H9 (cell line): ENCODE data around the gene PLEKHG7. TPM values are rescaled to one million over a fixed set of nuclear protein-coding genes. Genes with fewer than 3 reads are reported as not detected.

ENCODE experiments used
- DNase-seq: peaks from one replicate; pipeline ENCODE4 v3.0.0-alpha.2; 2017
- H2AFZ ChIP-seq: one replicate; pipeline ENCODE4 v1.6.1; 2013; ENCODE audit warnings: mild to moderate bottlenecking, low read length, control low read depth, moderate library complexity
- H2AK5ac ChIP-seq: 2 replicates; pipeline ENCODE4 v1.6.1; 2013; ENCODE audit warnings: low read length, control low read depth, mixed read lengths; ENCODE audit not compliant: insufficient read length
- H2BK120ac ChIP-seq: one replicate; pipeline ENCODE4 v1.6.1; 2013; ENCODE audit warnings: low read depth, mild to moderate bottlenecking, low read length, control low read depth, inconsistent platforms; ENCODE audit not compliant: poor library complexity, severe bottlenecking
- H2BK12ac ChIP-seq: 2 replicates; pipeline ENCODE4 v1.6.1; 2013; ENCODE audit warnings: low read length, control low read depth, mixed read lengths, low read depth; ENCODE audit not compliant: insufficient read length
- H2BK15ac ChIP-seq: 2 replicates; pipeline ENCODE4 v1.6.1; 2013; ENCODE audit warnings: low read depth, low read length, control low read depth
- H2BK20ac ChIP-seq: one replicate; pipeline ENCODE4 v1.6.1; 2013; ENCODE audit warnings: low read depth, mild to moderate bottlenecking, low read length, control low read depth, inconsistent platforms; ENCODE audit not compliant: poor library complexity, severe bottlenecking
- H2BK5ac ChIP-seq: 2 replicates; pipeline ENCODE4 v1.6.1; 2013; ENCODE audit warnings: low read length, control low read depth, mixed read lengths; ENCODE audit not compliant: insufficient read length
- H3K14ac ChIP-seq: 2 replicates; pipeline ENCODE4 v1.6.1; 2013; ENCODE audit warnings: low read length, control low read depth; ENCODE audit not compliant: insufficient read depth
- H3K18ac ChIP-seq: 2 replicates; pipeline ENCODE4 v1.6.1; 2013; ENCODE audit warnings: low read depth, mild to moderate bottlenecking, mixed read lengths, low read length, control low read depth; ENCODE audit not compliant: insufficient read length
- H3K23ac ChIP-seq: 2 replicates; pipeline ENCODE4 v1.6.1; 2013; ENCODE audit warnings: low read length, control low read depth, mixed read lengths, low read depth; ENCODE audit not compliant: insufficient read length
- H3K23me2 ChIP-seq: 2 replicates; pipeline ENCODE4 v1.6.1; 2013; ENCODE audit warnings: low read depth, mild to moderate bottlenecking, mixed read lengths, low read length, control low read depth; ENCODE audit not compliant: insufficient read length, poor library complexity, severe bottlenecking
- H3K27ac ChIP-seq: 2 replicates; pipeline ENCODE4 v1.5.1; 2013; ENCODE audit warnings: low read length, control low read depth, mixed read lengths, low read depth; ENCODE audit not compliant: insufficient read length
- H3K27me3 ChIP-seq: 2 replicates; pipeline ENCODE4 v1.6.1; 2013; ENCODE audit warnings: low read length, control low read depth, inconsistent platforms; ENCODE audit not compliant: insufficient read depth
- H3K4ac ChIP-seq: 2 replicates; pipeline ENCODE4 v1.6.1; 2013; ENCODE audit warnings: low read depth, mild to moderate bottlenecking, control low read depth, inconsistent platforms, low read length, moderate library complexity
- H3K4me1 ChIP-seq: 2 replicates; pipeline ENCODE4 v1.6.1; 2013; ENCODE audit warnings: low read length, control low read depth, inconsistent platforms; ENCODE audit not compliant: insufficient read depth
- H3K4me2 ChIP-seq: 2 replicates; pipeline ENCODE4 v1.6.1; 2013; ENCODE audit warnings: low read length, control low read depth, mixed read lengths; ENCODE audit not compliant: insufficient read length, insufficient read depth
- H3K56ac ChIP-seq: 2 replicates; pipeline ENCODE4 v1.6.1; 2013; ENCODE audit warnings: low read depth, mild to moderate bottlenecking, mixed read lengths, low read length, control low read depth; ENCODE audit not compliant: insufficient read length
- H3K79me1 ChIP-seq: 2 replicates; pipeline ENCODE4 v1.6.1; 2013; ENCODE audit warnings: low read depth, mild to moderate bottlenecking, moderate library complexity, low read length, control low read depth, inconsistent platforms; ENCODE audit not compliant: insufficient read depth, poor library complexity, severe bottlenecking
- H3K79me2 ChIP-seq: 2 replicates; pipeline ENCODE4 v1.6.1; 2013; ENCODE audit warnings: low read length, control low read depth, inconsistent platforms; ENCODE audit not compliant: insufficient read depth
- H3K9ac ChIP-seq: 2 replicates; pipeline ENCODE4 v1.6.1; 2013; ENCODE audit warnings: low read length, control low read depth, mixed read lengths; ENCODE audit not compliant: insufficient read length; ENCODE audit errors: extremely low read depth
- H3K9me3 ChIP-seq: one replicate; pipeline ENCODE4 v1.6.1; 2013; ENCODE audit warnings: low read depth, low read length, inconsistent platforms; ENCODE audit not compliant: control insufficient read depth
- H3T11ph ChIP-seq: one replicate; pipeline ENCODE4 v1.6.1; 2013; ENCODE audit warnings: mild to moderate bottlenecking, low read length, control low read depth, inconsistent platforms
- H4K20me1 ChIP-seq: one replicate; pipeline ENCODE4 v1.6.1; 2013; ENCODE audit not compliant: control insufficient read depth, insufficient read length, insufficient read depth
- H4K5ac ChIP-seq: 2 replicates; pipeline ENCODE4 v1.6.1; 2013; ENCODE audit warnings: low read depth, mild to moderate bottlenecking, mixed read lengths, low read length, control low read depth; ENCODE audit not compliant: insufficient read length
- H4K8ac ChIP-seq: replicated peaks from 2 replicates; pipeline ENCODE4 v1.6.1; 2013; ENCODE audit warnings: low read length, control low read depth, mixed read lengths, low read depth; ENCODE audit not compliant: insufficient read length
- H4K91ac ChIP-seq: 2 replicates; pipeline ENCODE4 v1.6.1; 2013; ENCODE audit warnings: low read depth, mild to moderate bottlenecking, moderate library complexity, mixed read lengths, low read length, control low read depth; ENCODE audit not compliant: insufficient read length
- H3K27ac Mint-ChIP-seq, 3 experiments: 2 replicates in 2 of 3; 3 replicates in 1 of 3; pipeline ENCODE4 v1.8.0; 2020 to 2021; ENCODE audit warnings: mixed read lengths in 3 of 3, mild to moderate bottlenecking in 1 of 3, moderate library complexity in 1 of 3
- H3K27me3 Mint-ChIP-seq: 2 replicates; pipeline ENCODE4 v1.8.0; 2021; ENCODE audit warnings: low read depth, mild to moderate bottlenecking, moderate library complexity, mixed read lengths
- H3K36me3 Mint-ChIP-seq, 3 experiments: 2 replicates in 2 of 3; 3 replicates in 1 of 3; pipeline ENCODE4 v1.8.0; 2020 to 2021; ENCODE audit warnings: low read depth in 3 of 3, mixed read lengths in 3 of 3; ENCODE audit not compliant: insufficient read depth in 1 of 3
- H3K4me1 Mint-ChIP-seq, 2 experiments: 2 replicates each; pipeline ENCODE4 v1.8.0; 2020; ENCODE audit warnings: mixed read lengths in 2 of 2
- H3K4me3 Mint-ChIP-seq, 2 experiments: 2 replicates in 1 of 2; 3 replicates in 1 of 2; pipeline ENCODE4 v1.8.0; 2020 to 2021; ENCODE audit warnings: mild to moderate bottlenecking in 2 of 2, mixed read lengths in 2 of 2, moderate library complexity in 1 of 2
- H3K9me3 Mint-ChIP-seq, 2 experiments: 2 replicates in 1 of 2; 3 replicates in 1 of 2; pipeline ENCODE4 v1.8.0; 2020; ENCODE audit warnings: mild to moderate bottlenecking in 2 of 2, mixed read lengths in 2 of 2, moderate library complexity in 1 of 2
- WGBS: extraction: QIAGEN DNeasy Blood & Tissue Kit; methylation state at CpG from one replicate; pipeline ENCODE4 v1.1.7; 2013; ENCODE audit warnings: missing lambda C conversion rate, low lambda C conversion rate, mixed read lengths; ENCODE audit not compliant: insufficient read length; ENCODE audit errors: extremely low coverage; 5-methylcytosine and 5-hydroxymethylcytosine counted together
- total RNA-seq: library from RNA; stranded (reverse); gene quantifications from 2 replicates; pipeline ENCODE4 v1.2.1, GENCODE V29; 2021
- TF ChIP-seq, protein P1 (sequence below): fragments of 200-600 bp; sonication (generic); conservative IDR thresholded peaks from 3 replicates; pipeline ENCODE4 v1.8.0; 2021; ENCODE audit warnings: antibody characterized with exemption, mild to moderate bottlenecking

The PLEKHG7 gene
- total RNA-seq, 1 experiment from 2014 or later: not detected

- H3K4me1 ChIP-seq: no peaks in the 10 kb centered on the region
- Mint-ChIP-seq H3K27me3 (no peaks in the 10 kb centered on the region), H3K36me3 (peaks cover 0 to 4% (median 3%) of the 10 kb centered on the region in 3 experiments; a peak in 5 of 7 replicates), H3K4me3 (no peak overlapping the region), H3K27ac (no peak overlapping the region), H3K4me1 (no peaks in the 10 kb centered on the region), H3K9me3 (no peaks in the 10 kb centered on the region)
- H2BK12ac ChIP-seq: no peak overlapping the region
- H2AK5ac ChIP-seq: no peak overlapping the region
- no peak overlapping the region for H2BK120ac ChIP-seq
- TF ChIP-seq, protein P1, sequence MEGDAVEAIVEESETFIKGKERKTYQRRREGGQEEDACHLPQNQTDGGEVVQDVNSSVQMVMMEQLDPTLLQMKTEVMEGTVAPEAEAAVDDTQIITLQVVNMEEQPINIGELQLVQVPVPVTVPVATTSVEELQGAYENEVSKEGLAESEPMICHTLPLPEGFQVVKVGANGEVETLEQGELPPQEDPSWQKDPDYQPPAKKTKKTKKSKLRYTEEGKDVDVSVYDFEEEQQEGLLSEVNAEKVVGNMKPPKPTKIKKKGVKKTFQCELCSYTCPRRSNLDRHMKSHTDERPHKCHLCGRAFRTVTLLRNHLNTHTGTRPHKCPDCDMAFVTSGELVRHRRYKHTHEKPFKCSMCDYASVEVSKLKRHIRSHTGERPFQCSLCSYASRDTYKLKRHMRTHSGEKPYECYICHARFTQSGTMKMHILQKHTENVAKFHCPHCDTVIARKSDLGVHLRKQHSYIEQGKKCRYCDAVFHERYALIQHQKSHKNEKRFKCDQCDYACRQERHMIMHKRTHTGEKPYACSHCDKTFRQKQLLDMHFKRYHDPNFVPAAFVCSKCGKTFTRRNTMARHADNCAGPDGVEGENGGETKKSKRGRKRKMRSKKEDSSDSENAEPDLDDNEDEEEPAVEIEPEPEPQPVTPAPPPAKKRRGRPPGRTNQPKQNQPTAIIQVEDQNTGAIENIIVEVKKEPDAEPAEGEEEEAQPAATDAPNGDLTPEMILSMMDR: no peak
- H3K4ac ChIP-seq: no peak overlapping the region
- no peak overlapping the region for H4K5ac ChIP-seq
- H3K4me2 ChIP-seq: no peak overlapping the region
- no peaks in the 10 kb centered on the region for H3K9me3 ChIP-seq
- no CpG with 5 or more reads among the region's 3 CpGs for WGBS
- H3K23ac ChIP-seq: no peak overlapping the region
- no peaks in the 10 kb centered on the region for H3K79me1 ChIP-seq
- no peak overlapping the region for H4K8ac ChIP-seq
- no peak overlapping the region for H4K91ac ChIP-seq
- DNase-seq: no peak
- H3K18ac ChIP-seq: no peak overlapping the region
- H4K20me1 ChIP-seq: no peaks in the 10 kb centered on the region
- H2BK15ac ChIP-seq: no peak overlapping the region
- no peaks in the 10 kb centered on the region for H3K27me3 ChIP-seq
- H2BK5ac ChIP-seq: no peak overlapping the region
- H3K9ac ChIP-seq: no peak overlapping the region
- no peak overlapping the region for H3K56ac ChIP-seq
- no peak overlapping the region for H3K14ac ChIP-seq
- H3K23me2 ChIP-seq: no peaks in the 10 kb centered on the region
- H3K79me2 ChIP-seq: no peaks in the 10 kb centered on the region
- no peak overlapping the region for H3T11ph ChIP-seq
- no peak overlapping the region for H2AFZ ChIP-seq
- no peak overlapping the region for H3K27ac ChIP-seq
- H2BK20ac ChIP-seq: no peak overlapping the region
Measured at GRCh38 chr12:92821142-92821541, 118.4 kb downstream of the PLEKHG7 start.

Other genes with a start within 250 kb of the PLEKHG7 start
- gene EEA1, start 226.3 kb downstream of the PLEKHG7 start, total RNA-seq: 11.2 and 14.9 TPM in 2 replicates